Measurements from ENCODE around the gene PIP5KL1.
A peak's percentile ranks its signal among the peaks of the same experiment; 100 is the strongest.
"Not testable (repeated sequence)": the region's sequence is repeated elsewhere in the genome, so short reads cannot be mapped to it uniquely, and the experiment has no call there.

PIP5KL1 gene

GRCh38 chr9:127886401-127886972 is 44.1 kb downstream of the PIP5KL1 start:
- peaks cover 54% of the 10 kb centered on the region for H3K36me3 ChIP-seq (ENCODE audit: insufficient read depth, low read length)
- H3K4me3 ChIP-seq (ENCODE audit: low read length): no peak overlapping the region
- H3K4me1 ChIP-seq (ENCODE audit: control insufficient read depth, insufficient read depth, low read length): peaks cover 4% of the 10 kb centered on the region
- no peak overlapping the region for H3K4me2 ChIP-seq (ENCODE audit: low read length)
- H3K9ac ChIP-seq (ENCODE audit: low read depth, low read length): no peak overlapping the region
- no peaks in the 10 kb centered on the region for H3K9me3 ChIP-seq (replicated peaks; ENCODE audit: low read length)
- H3K27me3 ChIP-seq (ENCODE audit: control insufficient read depth, insufficient read depth, low read length): no peaks in the 10 kb centered on the region

GRCh38 chr9:127885508-127886281 is 44.9 kb downstream of the PIP5KL1 start:
- no peaks in the 10 kb centered on the region for H3K27me3 ChIP-seq (ENCODE audit: control insufficient read depth, insufficient read depth, low read length)
- H3K9me3 ChIP-seq (replicated peaks; ENCODE audit: low read length): no peaks in the 10 kb centered on the region
- no peak overlapping the region for H3K9ac ChIP-seq (ENCODE audit: low read depth, low read length)
- no peak overlapping the region for H3K4me3 ChIP-seq (ENCODE audit: low read length)
- H3K36me3 ChIP-seq (ENCODE audit: insufficient read depth, low read length): peaks cover 50% of the 10 kb centered on the region
- no peak overlapping the region for H3K4me2 ChIP-seq (ENCODE audit: low read length)
- peaks cover 4% of the 10 kb centered on the region for H3K4me1 ChIP-seq (ENCODE audit: control insufficient read depth, insufficient read depth, low read length)

GRCh38 chr9:127884976-127885490 is 45.5 kb downstream of the PIP5KL1 start:
- H3K4me2 ChIP-seq (ENCODE audit: low read length): no peak overlapping the region
- no peaks in the 10 kb centered on the region for H3K9me3 ChIP-seq (replicated peaks; ENCODE audit: low read length)
- no peaks in the 10 kb centered on the region for H3K27me3 ChIP-seq (ENCODE audit: control insufficient read depth, insufficient read depth, low read length)
- H3K9ac ChIP-seq (ENCODE audit: low read depth, low read length): no peak overlapping the region
- H3K4me3 ChIP-seq (ENCODE audit: low read length): no peak overlapping the region
- H3K4me1 ChIP-seq (ENCODE audit: control insufficient read depth, insufficient read depth, low read length): peaks cover 4% of the 10 kb centered on the region
- peaks cover 43% of the 10 kb centered on the region for H3K36me3 ChIP-seq (ENCODE audit: insufficient read depth, low read length)

- Histone ChIP-seq H3K4me2 (ENCODE audit: low read length) (no peak overlapping the region), H3K4me1 (ENCODE audit: control insufficient read depth, insufficient read depth, low read length) (peaks cover 4% of the 10 kb centered on the region), H3K4me3 (ENCODE audit: low read length) (no peak overlapping the region), H3K9me3 (replicated peaks; ENCODE audit: low read length) (no peaks in the 10 kb centered on the region), H3K9ac (ENCODE audit: low read depth, low read length) (no peak overlapping the region), H3K27me3 (ENCODE audit: control insufficient read depth, insufficient read depth, low read length) (no peaks in the 10 kb centered on the region), H3K36me3 (ENCODE audit: insufficient read depth, low read length) (peaks cover 38% of the 10 kb centered on the region)
Observed at GRCh38 chr9:127884427-127884911, 46.1 kb downstream of the PIP5KL1 start.

GRCh38 chr9:127883959-127884358 is 46.6 kb downstream of the PIP5KL1 start:
- no peak overlapping the region for H3K4me2 ChIP-seq (ENCODE audit: low read length)
- H3K9ac ChIP-seq (ENCODE audit: low read depth, low read length): no peak overlapping the region
- H3K9me3 ChIP-seq (replicated peaks; ENCODE audit: low read length): no peaks in the 10 kb centered on the region
- H3K27me3 ChIP-seq (ENCODE audit: control insufficient read depth, insufficient read depth, low read length): no peaks in the 10 kb centered on the region
- no peak overlapping the region for H3K4me3 ChIP-seq (ENCODE audit: low read length)
- H3K4me1 ChIP-seq (ENCODE audit: control insufficient read depth, insufficient read depth, low read length): peaks cover 4% of the 10 kb centered on the region
- peaks cover 37% of the 10 kb centered on the region for H3K36me3 ChIP-seq (ENCODE audit: insufficient read depth, low read length)

GRCh38 chr9:127881715-127882114 is 48.9 kb downstream of the PIP5KL1 start:
- Histone ChIP-seq H3K36me3 (ENCODE audit: insufficient read depth, low read length) (peaks cover 20% of the 10 kb centered on the region), H3K4me1 (ENCODE audit: control insufficient read depth, insufficient read depth, low read length) (peaks cover 16% of the 10 kb centered on the region)
- H3K9me3 ChIP-seq (replicated peaks; ENCODE audit: low read length); H3K4me3 ChIP-seq (ENCODE audit: low read length); H3K4me2 ChIP-seq (ENCODE audit: low read length); H3K27me3 ChIP-seq (ENCODE audit: control insufficient read depth, insufficient read depth, low read length); H3K9ac ChIP-seq (ENCODE audit: low read depth, low read length): not testable (repeated sequence)

- H3K4me1 ChIP-seq (ENCODE audit: control insufficient read depth, insufficient read depth, low read length): peaks cover 31% of the 10 kb centered on the region
- H3K4me3 ChIP-seq (ENCODE audit: low read length): no peak overlapping the region
- H3K4me2 ChIP-seq (ENCODE audit: low read length): no peak overlapping the region
- no peaks in the 10 kb centered on the region for H3K9me3 ChIP-seq (replicated peaks; ENCODE audit: low read length)
- H3K36me3 ChIP-seq (ENCODE audit: insufficient read depth, low read length): peaks cover 5% of the 10 kb centered on the region
- no peaks in the 10 kb centered on the region for H3K27me3 ChIP-seq (ENCODE audit: control insufficient read depth, insufficient read depth, low read length)
- H3K9ac ChIP-seq (ENCODE audit: low read depth, low read length): no peak overlapping the region
Observed at GRCh38 chr9:127880143-127880542, 50.4 kb downstream of the PIP5KL1 start.

GRCh38 chr9:127878652-127879390 is 51.8 kb downstream of the PIP5KL1 start:
- no peak overlapping the region for H3K4me3 ChIP-seq (ENCODE audit: low read length)

GRCh38 chr9:127878001-127878651 is 52.5 kb downstream of the PIP5KL1 start:
- Histone ChIP-seq H3K27me3 (ENCODE audit: control insufficient read depth, insufficient read depth, low read length) (no peaks in the 10 kb centered on the region), H3K4me2 (ENCODE audit: low read length) (peak overlapping the region; percentile 94), H3K9me3 (replicated peaks; ENCODE audit: low read length) (no peaks in the 10 kb centered on the region), H3K9ac (ENCODE audit: low read depth, low read length) (peak overlapping the region; percentile 71), H3K4me1 (ENCODE audit: control insufficient read depth, insufficient read depth, low read length) (peaks cover 46% of the 10 kb centered on the region), H3K4me3 (ENCODE audit: low read length) (peak overlapping the region; percentile 71), H3K36me3 (ENCODE audit: insufficient read depth, low read length) (no peaks in the 10 kb centered on the region)

More at GRCh38 chr9:127878652-127879390, 51.8 kb downstream of the PIP5KL1 start:
- H3K9ac ChIP-seq (ENCODE audit: low read depth, low read length): no peak overlapping the region
- H3K36me3 ChIP-seq (ENCODE audit: insufficient read depth, low read length): no peaks in the 10 kb centered on the region
- H3K4me2 ChIP-seq (ENCODE audit: low read length): no peak overlapping the region
- no peaks in the 10 kb centered on the region for H3K9me3 ChIP-seq (replicated peaks; ENCODE audit: low read length)
- peaks cover 41% of the 10 kb centered on the region for H3K4me1 ChIP-seq (ENCODE audit: control insufficient read depth, insufficient read depth, low read length)
- no peaks in the 10 kb centered on the region for H3K27me3 ChIP-seq (ENCODE audit: control insufficient read depth, insufficient read depth, low read length)

- H3K9ac ChIP-seq (ENCODE audit: low read depth, low read length): peak within 1 kb of the TSS; percentile 73
- no peaks in the 10 kb centered on the region for H3K9me3 ChIP-seq (replicated peaks; ENCODE audit: low read length)
- peaks cover 4% of the 10 kb centered on the region for H3K36me3 ChIP-seq (ENCODE audit: insufficient read depth, low read length)
- H3K4me1 ChIP-seq (ENCODE audit: control insufficient read depth, insufficient read depth, low read length): peaks cover 46% of the 10 kb centered on the region
- H3K4me2 ChIP-seq (ENCODE audit: low read length): peak within 1 kb of the TSS; percentile 94
- H3K27me3 ChIP-seq (ENCODE audit: control insufficient read depth, insufficient read depth, low read length): no peaks in the 10 kb centered on the region
- peak within 1 kb of the TSS; percentile 71 for H3K4me3 ChIP-seq (ENCODE audit: low read length)
Observed at GRCh38 chr9:127877566-127877998, 53.0 kb downstream of the PIP5KL1 start, which contains the start of gene AK1. AK1 (minus strand) TSS chr9:127877675; CDS start chr9:127874617, 3,058 bp downstream.

Measured in skeletal muscle satellite cell (primary cell).